COLO668 (cell line): ENCODE data around the gene KIAA0930.
"Not testable (repeated sequence)": the region's sequence is repeated elsewhere in the genome, so short reads cannot be mapped to it uniquely, and the experiment has no call there.

Source experiments
- DNase-seq: peaks from one replicate; lab custom pipeline; 2025; ENCODE audit not compliant: unreplicated experiment; lab: John Stamatoyannopoulos, UW

Gene KIAA0930

GRCh38 chr22:45240810-45241631 is at the start of gene KIAA0930:
KIAA0930 (minus strand) TSS chr22:45240894; CDS start chr22:45240703, 191 bp downstream.
- peak; percentile 71 for DNase-seq

GRCh38 chr22:45286854-45287551 is 46.3 kb upstream of the KIAA0930 start:
- DNase-seq = no peak

GRCh38 chr22:45285263-45286058 is 44.8 kb upstream of the KIAA0930 start:
- peak; percentile 32 for DNase-seq

DNA sequence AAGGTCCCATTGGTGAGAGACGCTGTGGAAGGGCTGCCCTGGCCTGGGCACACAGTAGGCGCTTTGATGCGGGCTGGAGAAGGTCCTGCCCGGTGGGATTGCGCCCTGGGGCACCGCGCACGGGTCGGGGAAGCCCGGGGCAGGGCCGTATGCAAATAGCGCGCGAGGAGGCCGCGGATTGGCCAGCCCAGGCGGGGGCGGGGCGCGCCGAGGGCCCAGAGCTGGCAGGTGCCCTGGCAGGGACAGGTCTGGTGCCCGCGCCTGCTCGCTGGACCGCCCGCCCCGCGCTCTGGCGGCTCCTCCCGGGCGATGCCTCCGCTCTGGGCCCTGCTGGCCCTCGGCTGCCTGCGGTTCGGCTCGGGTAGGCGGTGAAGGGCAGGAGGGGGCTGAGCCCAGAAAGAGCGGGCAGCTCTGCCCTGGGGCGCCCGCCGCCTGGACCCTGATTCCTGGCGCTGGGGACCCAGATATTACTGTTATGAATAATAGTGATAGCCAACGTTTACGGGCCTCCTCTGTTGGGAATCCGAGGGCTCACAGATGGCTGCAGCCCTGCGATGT is 44.1 kb upstream of the KIAA0930 start, which contains the start of gene UPK3A:
Gene UPK3A, plus strand, starts transcription at position 245 of the 558 bp plus-strand sequence. Its CDS starts 65 bp downstream, at position 310.
- DNase-seq = peak; percentile 88

GRCh38 chr22:45281010-45281409 is 40.3 kb upstream of the KIAA0930 start:
- DNase-seq = no peak

DNA sequence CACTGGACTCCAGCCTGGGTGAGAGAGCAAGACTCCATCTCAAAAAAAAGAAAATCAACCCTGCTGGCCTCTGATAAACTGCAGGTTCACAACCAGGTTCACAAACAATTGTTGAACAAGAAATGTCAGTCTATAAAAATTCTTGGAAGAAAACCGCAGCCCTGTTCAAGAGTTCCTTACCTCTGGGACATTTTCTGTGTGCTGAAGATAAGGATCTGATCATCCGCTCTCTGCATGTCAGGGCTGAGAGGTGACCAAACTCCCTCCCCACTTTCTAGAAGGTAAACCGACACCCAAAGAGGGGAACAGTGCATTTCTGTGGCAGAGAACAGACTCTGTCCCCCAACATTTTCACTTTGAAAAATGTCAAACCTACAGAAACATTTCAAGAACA is 39.9 kb upstream of the KIAA0930 start:
- no peak for DNase-seq

GRCh38 chr22:45278125-45278524 is 37.4 kb upstream of the KIAA0930 start:
- no peak for DNase-seq

DNA sequence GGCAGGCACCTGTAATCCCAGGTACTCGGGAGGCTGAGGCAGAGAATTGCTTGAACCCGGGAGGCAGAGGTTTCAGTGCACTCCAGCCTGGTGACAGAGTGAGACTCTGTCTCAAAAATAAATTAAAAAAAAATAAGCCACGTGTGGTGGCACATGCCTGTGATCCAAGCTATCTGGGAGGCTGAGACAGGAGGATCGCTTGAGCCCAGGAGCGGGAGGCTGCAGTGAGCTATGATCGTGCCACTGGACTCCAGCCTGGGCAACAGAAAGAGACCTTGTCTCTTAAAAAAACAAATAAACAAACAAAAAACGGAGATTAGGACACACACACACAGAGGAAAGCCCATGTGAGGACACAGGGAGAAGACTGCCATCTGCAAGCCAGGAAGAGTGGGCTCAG is 37.0 kb upstream of the KIAA0930 start:
- not testable (repeated sequence) for DNase-seq

GRCh38 chr22:45276507-45277105 is 35.9 kb upstream of the KIAA0930 start:
- DNase-seq = no peak

DNA sequence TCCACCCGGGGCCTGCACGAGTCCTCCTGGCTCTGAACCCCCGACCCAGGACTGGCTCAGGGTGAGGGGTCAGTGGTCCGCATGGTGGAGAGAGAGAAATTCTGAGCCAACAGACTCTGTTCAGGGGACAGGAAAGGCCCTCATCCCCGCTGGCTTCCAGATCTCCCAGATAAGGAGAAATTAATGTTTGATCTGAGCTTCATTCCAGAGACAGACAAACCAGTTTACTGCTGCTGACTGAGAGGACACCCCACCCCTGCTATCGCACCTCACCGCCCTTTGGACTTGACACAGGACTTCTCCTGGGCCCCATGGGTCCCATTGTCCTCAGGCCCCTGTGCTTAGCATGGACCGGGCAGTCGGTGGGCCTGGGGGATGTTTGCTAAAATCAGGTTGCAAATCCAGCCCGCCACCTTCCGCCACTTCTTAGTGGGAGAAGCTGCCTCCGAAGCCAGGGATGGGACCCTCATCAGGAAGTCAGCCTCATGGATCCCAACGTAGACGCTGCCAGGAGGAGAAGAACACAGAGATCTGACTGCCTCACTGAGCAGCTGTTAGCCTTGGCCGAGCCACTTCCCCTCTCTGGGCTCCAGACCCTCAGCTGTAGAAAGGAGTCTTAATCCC is 32.9 kb upstream of the KIAA0930 start:
- DNase-seq = no peak

- no peak for DNase-seq
These were observed 31.8 kb upstream of the KIAA0930 start for GRCh38 chr22:45272498-45272897.

DNA sequence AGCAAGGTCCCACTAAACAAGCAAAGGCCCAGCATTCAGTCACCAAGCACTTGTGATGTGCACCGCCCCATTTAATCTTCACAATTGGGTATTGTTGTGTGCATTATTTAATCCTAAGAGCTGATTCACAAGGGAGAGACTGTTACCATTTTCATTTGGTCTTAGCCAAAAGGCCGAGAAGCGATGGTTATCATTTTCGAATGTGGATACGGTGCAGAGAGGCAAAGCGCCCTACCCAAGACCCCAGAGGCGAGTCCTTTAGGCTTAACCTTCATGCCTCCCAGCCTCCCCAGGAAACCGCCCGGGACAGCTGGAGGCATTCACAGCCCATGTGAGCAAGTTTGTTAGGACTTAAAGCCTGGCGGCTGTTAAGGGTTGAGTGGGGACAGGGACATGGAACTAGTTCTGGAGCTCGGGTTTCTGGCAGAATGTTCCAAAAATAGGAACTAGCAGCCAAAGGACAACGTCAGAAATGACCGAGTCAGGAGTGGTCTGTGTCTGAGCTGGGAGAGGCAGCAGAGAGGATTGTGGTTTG is 31.0 kb upstream of the KIAA0930 start:
- DNase-seq = no peak

- DNase-seq = no peak
These were observed 29.7 kb upstream of the KIAA0930 start for GRCh38 chr22:45270095-45271020.

DNA sequence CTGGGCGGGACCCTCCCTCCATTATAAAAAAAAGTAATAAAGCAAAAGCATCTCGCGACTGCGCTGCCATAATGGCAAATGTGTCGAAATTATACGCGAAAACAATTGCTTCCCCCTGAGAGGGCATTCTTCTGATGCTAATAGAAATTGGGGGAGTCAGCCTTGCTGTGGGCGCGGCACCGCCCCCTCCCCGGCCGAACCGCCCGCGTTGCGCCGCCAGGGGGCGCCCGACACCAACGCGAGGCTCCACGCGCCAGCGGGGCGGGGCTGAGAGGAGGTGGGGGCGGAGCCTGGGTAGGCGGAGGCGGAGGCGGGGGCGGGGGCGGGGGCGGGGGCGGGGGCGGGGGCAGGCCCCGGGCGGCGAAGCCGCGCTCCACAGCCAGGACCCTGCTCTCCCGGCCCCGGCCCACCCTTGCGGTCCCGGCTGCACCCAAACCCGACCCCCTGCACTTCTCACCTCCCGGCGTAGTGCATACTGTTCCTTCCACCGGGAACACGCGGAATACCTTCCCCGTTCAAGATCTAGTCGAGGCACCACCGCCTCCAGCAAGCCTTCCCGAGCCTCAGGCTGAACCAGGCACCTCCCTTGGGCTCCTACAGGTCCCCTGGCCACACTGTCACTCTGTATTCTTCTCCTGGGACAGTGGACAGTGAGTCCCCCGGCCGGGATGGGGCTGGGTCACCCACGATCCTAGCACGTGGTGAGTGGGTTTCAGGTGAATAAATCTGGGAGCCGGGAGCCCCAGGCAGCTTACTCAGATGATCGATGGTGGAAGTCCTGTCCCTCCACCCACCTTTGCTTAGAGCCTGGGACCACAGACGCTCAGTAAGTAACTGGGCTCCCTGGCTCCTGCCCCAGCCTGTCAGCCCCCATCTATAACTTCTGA is 28.5 kb upstream of the KIAA0930 start:
- DNase-seq = peak; percentile 85

DNA sequence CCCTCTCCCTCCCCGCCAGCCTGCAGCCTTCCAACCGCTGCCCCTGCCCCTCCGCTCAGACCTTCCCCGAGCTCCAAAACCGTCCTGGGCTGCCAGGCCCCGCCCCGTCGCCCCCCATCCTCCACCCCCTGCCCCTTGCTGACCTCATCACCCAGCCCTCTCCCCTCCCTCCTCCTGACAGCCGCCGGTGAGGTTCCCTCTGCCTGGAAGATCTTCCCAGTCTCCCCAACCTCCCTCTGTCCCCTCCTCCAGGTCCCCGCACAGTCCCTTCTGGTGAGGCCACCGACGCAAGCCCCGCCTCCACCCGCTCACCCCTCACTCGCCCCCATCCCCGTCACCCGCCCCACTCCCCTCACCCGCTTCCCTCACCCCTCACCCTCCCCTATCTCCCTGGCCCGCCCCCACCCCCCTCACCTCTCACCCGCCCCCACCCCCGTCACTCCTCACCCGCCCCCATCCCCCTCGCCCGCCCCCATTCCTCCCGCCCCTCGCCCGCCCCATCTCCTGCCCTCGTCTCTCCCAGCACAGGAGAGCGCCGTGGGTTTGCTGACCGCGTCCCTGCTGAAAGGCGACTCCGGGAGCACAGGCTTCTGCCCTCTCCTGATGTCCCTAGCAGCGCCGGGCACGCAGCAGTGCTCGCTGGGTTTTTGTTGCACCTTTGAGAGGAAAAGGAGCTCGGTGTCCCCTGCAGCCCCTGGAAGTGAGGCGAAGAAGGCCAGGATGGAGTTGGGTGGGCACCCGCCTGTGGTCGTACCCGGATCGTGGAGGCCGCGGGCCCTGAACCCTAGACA is 27.7 kb upstream of the KIAA0930 start:
- peak; percentile 29 for DNase-seq

GRCh38 chr22:45265535-45265934 is 24.8 kb upstream of the KIAA0930 start:
- no peak for DNase-seq
